Camera-type eye (tissue), 1 donor: ENCODE data around the gene CGAS. TPM values are rescaled to one million over a fixed set of nuclear protein-coding genes. Genes with fewer than 3 reads are reported as not detected.

Experiments
- total RNA-seq: library from RNA; depleted of rRNA; stranded (reverse); fragments of >200 nt; gene quantifications from one replicate; pipeline ENCODE4 v1.2.3, GENCODE V29; 2014

CGAS gene
- 3.7 TPM for total RNA-seq

DNA sequence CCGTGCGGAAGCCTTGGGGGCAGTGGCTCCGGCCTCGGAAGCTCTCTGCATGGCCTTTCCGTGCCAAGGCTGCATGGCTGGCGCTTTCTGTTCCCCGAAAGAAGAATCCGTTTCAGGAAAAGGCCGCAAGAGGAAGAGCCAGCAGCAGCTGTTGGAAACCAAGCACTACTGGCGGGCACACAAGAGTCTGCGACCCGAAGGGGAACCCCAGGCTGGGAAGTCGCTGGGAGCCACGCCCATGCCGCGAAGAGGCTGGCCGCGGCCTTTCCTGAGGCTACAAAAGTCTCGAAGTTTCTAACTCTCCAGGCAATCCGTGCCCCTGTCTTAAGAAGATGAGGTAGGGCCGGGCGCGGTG is at the start of gene CGAS:
Gene CGAS, minus strand, starts transcription at position 191 of the 355 bp plus-strand sequence. Its CDS starts 116 bp downstream, at position 75.

GRCh38 chr6:73461537-73462350 is 9.6 kb upstream of the CGAS start, which contains the start of gene MTO1:
TSS of gene MTO1 (plus strand) at chr6:73461737. CDS start at chr6:73461855, 118 bp downstream.

GRCh38 chr6:73394577-73395354 is 57.3 kb downstream of the CGAS start, which contains the start of gene DDX43:
TSS of gene DDX43 (plus strand) at chr6:73394828. CDS start at chr6:73394906, 78 bp downstream.

Other genes with a start within 250 kb of the CGAS start
- gene KHDC1L, start 226.8 kb downstream of the CGAS start, total RNA-seq, result 1.0 TPM
- gene KHDC1, start 189.1 kb downstream of the CGAS start, total RNA-seq, result 5.5 TPM
- not detected for gene DPPA5, start 98.0 kb downstream of the CGAS start, total RNA-seq
- not detected for gene KHDC3L, start 89.6 kb downstream of the CGAS start, total RNA-seq
- not detected for gene OOEP, start 82.4 kb downstream of the CGAS start, total RNA-seq
- gene DDX43, start 57.5 kb downstream of the CGAS start, total RNA-seq, result 0.27 TPM
- 39.6 TPM for gene MTO1, start 9.4 kb upstream of the CGAS start, total RNA-seq
- gene EEF1A1, start 68.7 kb upstream of the CGAS start, total RNA-seq, result 15,027 TPM
- gene SLC17A5, start 201.7 kb upstream of the CGAS start, total RNA-seq, result 34.8 TPM
- gene CD109, start 243.9 kb upstream of the CGAS start, total RNA-seq, result 17.0 TPM